ENCODE data around the gene INSYN2B.

INSYN2B gene

GRCh38 chr5:169980418-169981053, at the start of gene INSYN2B:
INSYN2B (minus strand) TSS chr5:169980495; CDS start chr5:169883898, 96,597 bp downstream.
- H3K27ac ChIP-seq (ENCODE audit: low read length), result no peak within 1 kb of the TSS
- no peak within 1 kb of the TSS for H2AFZ ChIP-seq (ENCODE audit: low read length)
- H3K79me2 ChIP-seq (ENCODE audit: low read length), result no peaks in the 10 kb centered on the region
- no peaks in the 10 kb centered on the region for H3K4me1 ChIP-seq (ENCODE audit: low read length)
- no peaks in the 10 kb centered on the region for H3K9me3 ChIP-seq (replicated peaks; ENCODE audit: insufficient read depth, low read length)
- H3K9me2 ChIP-seq (replicated peaks; ENCODE audit: insufficient read depth, low read length), result no peaks in the 10 kb centered on the region
- no peak within 1 kb of the TSS for H3K9ac ChIP-seq (ENCODE audit: low read length)
- H3K4me2 ChIP-seq (ENCODE audit: low read depth, low read length), result no peak within 1 kb of the TSS
- H3K36me3 ChIP-seq (replicated peaks; ENCODE audit: insufficient read depth, low read length), result no peaks in the 10 kb centered on the region
- no peaks in the 10 kb centered on the region for H3K27me3 ChIP-seq (replicated peaks; ENCODE audit: insufficient read depth, low read length)
- H3K4me3 ChIP-seq (ENCODE audit: low read length), result no peak within 1 kb of the TSS
- DNase-seq, result peak; percentile 19
- no peaks in the 10 kb centered on the region for H3F3A ChIP-seq (ENCODE audit: insufficient read depth, low read length)
- TF ChIP-seq EZH2 (optimal IDR thresholded peaks at IDR 0.05; ENCODE audit: low read depth, low read length) (no peak), CTCF (IDR thresholded peaks at IDR 0.05; ENCODE audit: low read length) (peak; percentile 40)
- H4K20me1 ChIP-seq (ENCODE audit: insufficient read depth, low read length), result no peaks in the 10 kb centered on the region

DNA sequence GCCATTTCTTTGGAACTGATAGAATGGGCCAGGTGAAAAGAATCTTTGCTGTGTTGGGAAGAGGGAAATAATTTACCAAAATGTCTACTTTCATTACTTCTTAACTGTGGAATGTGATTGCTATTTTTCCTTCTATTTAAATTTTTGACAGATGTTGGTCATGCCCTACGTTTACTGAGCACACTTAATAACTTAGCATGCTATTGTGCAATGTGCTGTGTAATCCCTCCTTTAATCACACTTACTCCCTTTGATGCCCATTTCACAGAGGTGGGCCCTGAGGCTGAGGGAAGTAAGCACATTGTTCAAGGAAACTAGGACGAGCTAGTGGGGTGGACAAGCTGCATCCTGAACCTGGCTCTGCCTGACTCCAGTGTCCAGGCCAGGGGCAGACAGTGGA, 47.8 kb upstream of the INSYN2B start:
- H3K4me1 ChIP-seq (ENCODE audit: low read length), result no peaks in the 10 kb centered on the region
- H3K9me3 ChIP-seq (replicated peaks; ENCODE audit: insufficient read depth, low read length), result no peaks in the 10 kb centered on the region
- no peak for TF ChIP-seq EZH2 (optimal IDR thresholded peaks at IDR 0.05; ENCODE audit: low read depth, low read length)
- TF ChIP-seq CTCF (IDR thresholded peaks at IDR 0.05; ENCODE audit: low read length), result no peak
- TF ChIP-seq EZH2phosphoT487 (IDR thresholded peaks at IDR 0.05; ENCODE audit: low read length), result no peak
- no peak overlapping the region for H3K4me3 ChIP-seq (ENCODE audit: low read length)
- no peak overlapping the region for H2AFZ ChIP-seq (ENCODE audit: low read length)
- H3K27me3 ChIP-seq (replicated peaks; ENCODE audit: insufficient read depth, low read length), result no peaks in the 10 kb centered on the region
- H3K36me3 ChIP-seq (replicated peaks; ENCODE audit: insufficient read depth, low read length), result no peaks in the 10 kb centered on the region
- no peak overlapping the region for H3K4me2 ChIP-seq (ENCODE audit: low read depth, low read length)
- H3K79me2 ChIP-seq (ENCODE audit: low read length), result no peaks in the 10 kb centered on the region
- no peak overlapping the region for H3K9ac ChIP-seq (ENCODE audit: low read length)
- no peaks in the 10 kb centered on the region for H3F3A ChIP-seq (ENCODE audit: insufficient read depth, low read length)
- H3K9me2 ChIP-seq (replicated peaks; ENCODE audit: insufficient read depth, low read length), result no peaks in the 10 kb centered on the region
- no peak for DNase-seq
- H4K20me1 ChIP-seq (ENCODE audit: insufficient read depth, low read length), result no peaks in the 10 kb centered on the region
- no peak overlapping the region for H3K27ac ChIP-seq (ENCODE audit: low read length)

- Histone ChIP-seq H3F3A (ENCODE audit: insufficient read depth, low read length) (no peaks in the 10 kb centered on the region), H3K9me2 (replicated peaks; ENCODE audit: insufficient read depth, low read length) (no peaks in the 10 kb centered on the region), H3K36me3 (replicated peaks; ENCODE audit: insufficient read depth, low read length) (no peaks in the 10 kb centered on the region), H3K4me1 (ENCODE audit: low read length) (no peaks in the 10 kb centered on the region), H3K79me2 (ENCODE audit: low read length) (no peaks in the 10 kb centered on the region), H3K4me3 (ENCODE audit: low read length) (no peak overlapping the region), H4K20me1 (ENCODE audit: insufficient read depth, low read length) (no peaks in the 10 kb centered on the region), H3K4me2 (ENCODE audit: low read depth, low read length) (no peak overlapping the region), H3K9me3 (replicated peaks; ENCODE audit: insufficient read depth, low read length) (no peaks in the 10 kb centered on the region), H3K27ac (ENCODE audit: low read length) (no peak overlapping the region), H3K27me3 (replicated peaks; ENCODE audit: insufficient read depth, low read length) (no peaks in the 10 kb centered on the region), H3K9ac (ENCODE audit: low read length) (no peak overlapping the region), H2AFZ (ENCODE audit: low read length) (no peak overlapping the region)
- DNase-seq, result no peak
- TF ChIP-seq EZH2phosphoT487 (IDR thresholded peaks at IDR 0.05; ENCODE audit: low read length) (no peak), EZH2 (optimal IDR thresholded peaks at IDR 0.05; ENCODE audit: low read depth, low read length) (no peak), CTCF (IDR thresholded peaks at IDR 0.05; ENCODE audit: low read length) (no peak)
Measured at GRCh38 chr5:170025853-170026252, 45.6 kb upstream of the INSYN2B start.
